NCI-H2196 treated with DMSO at 0.1 percent for 48 hours (cell line): Measurements from ENCODE around the gene RECQL.
"Not testable (repeated sequence)": the region's sequence is repeated elsewhere in the genome, so short reads cannot be mapped to it uniquely, and the experiment has no call there.

ENCODE experiments used
- DNase-seq: peaks from one replicate; lab custom pipeline; 2025; ENCODE audit not compliant: unreplicated experiment; lab: John Stamatoyannopoulos, UW

Gene RECQL

GRCh38 chr12:21502872-21503271 is 1.4 kb upstream of the RECQL start:
- DNase-seq, result no peak

DNA sequence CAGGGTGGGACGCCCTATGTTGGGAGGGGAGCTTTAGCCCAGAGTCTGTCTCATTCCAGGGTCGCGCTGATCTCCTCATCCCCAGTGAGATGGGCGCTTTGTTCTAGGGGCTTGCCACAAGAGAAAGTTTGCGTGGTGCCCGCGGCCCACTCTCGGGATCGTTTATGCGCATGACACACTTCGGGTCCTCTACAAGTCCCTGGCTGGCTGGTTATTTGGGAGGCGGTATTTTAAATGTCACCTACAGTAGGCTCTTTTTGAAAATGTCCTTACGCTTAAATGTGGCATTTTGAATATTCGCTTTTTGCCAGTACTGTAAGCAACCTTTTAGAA is 695 bp upstream of the RECQL start:
- DNase-seq, result no peak

- no peak for DNase-seq
Observed at GRCh38 chr12:21500786-21501257, 613 bp downstream of the RECQL start.

- no peak for DNase-seq
Observed at GRCh38 chr12:21499765-21500164, 1.7 kb downstream of the RECQL start.

DNA sequence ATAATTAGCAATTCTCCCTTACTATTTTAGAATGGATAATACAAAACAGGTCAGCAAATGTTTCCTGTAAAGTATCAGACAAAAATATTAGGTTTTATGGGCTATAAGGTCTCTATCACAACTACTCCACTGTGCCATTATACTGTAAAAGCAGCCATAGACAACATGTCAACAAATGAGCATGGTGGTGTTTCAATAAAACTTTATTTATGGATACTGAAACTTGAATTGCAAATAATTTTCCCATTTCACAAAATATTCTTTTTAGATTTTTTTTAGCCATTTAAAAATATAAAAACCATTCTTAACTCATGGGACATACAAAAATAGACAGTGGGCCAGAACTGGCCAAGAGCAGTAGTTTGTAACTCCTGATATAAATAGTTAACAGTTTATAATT is 15.4 kb downstream of the RECQL start:
- DNase-seq, result no peak

- peak; percentile 70 for DNase-seq
Observed at GRCh38 chr12:21483531-21483930, 17.9 kb downstream of the RECQL start.

GRCh38 chr12:21478756-21479455 is 22.5 kb downstream of the RECQL start:
- DNase-seq, result no peak

- no peak for DNase-seq
Observed at GRCh38 chr12:21476949-21477348, 24.5 kb downstream of the RECQL start.

DNA sequence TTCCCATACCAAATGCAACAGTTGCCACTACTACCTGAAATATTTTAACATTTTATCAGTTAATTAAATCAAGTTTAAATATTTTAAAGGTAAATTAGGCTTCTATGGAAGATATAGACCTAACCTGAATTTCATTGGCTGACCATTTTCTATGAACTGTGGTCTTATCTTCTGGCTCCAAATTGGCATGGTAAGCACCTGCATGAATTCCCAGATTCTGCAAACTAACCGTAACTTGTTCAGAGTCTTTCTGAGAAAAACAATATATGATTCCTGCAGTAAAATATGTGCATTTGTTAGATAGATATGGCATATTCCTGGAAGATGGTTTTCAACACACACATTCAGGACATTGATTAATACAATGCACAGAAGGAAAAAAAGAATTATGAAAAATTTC is 25.9 kb downstream of the RECQL start:
- DNase-seq, result no peak

GRCh38 chr12:21472197-21472823 is 29.1 kb downstream of the RECQL start:
- DNase-seq, result no peak

DNA sequence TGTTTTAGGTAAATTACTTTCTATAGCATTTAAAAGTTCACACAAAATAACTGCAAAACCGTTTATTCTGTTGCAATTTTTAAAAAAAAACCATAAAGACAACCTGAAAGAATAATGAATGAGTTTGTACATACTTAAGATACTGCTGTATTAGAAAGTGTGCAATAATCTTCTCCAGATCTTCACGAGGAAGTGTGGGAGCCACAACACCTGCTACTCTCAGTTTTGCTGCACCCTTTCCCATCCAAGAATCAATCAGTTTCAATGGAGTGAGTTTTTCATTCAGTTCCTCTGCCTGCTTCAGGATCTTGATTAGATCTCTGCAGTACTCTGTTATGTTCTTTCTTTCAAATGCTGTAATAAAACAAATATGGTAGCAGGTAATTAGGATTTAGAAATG is 30.1 kb downstream of the RECQL start:
- DNase-seq, result no peak

- not testable (repeated sequence) for DNase-seq
Observed at GRCh38 chr12:21467334-21467733, 34.1 kb downstream of the RECQL start.

DNA sequence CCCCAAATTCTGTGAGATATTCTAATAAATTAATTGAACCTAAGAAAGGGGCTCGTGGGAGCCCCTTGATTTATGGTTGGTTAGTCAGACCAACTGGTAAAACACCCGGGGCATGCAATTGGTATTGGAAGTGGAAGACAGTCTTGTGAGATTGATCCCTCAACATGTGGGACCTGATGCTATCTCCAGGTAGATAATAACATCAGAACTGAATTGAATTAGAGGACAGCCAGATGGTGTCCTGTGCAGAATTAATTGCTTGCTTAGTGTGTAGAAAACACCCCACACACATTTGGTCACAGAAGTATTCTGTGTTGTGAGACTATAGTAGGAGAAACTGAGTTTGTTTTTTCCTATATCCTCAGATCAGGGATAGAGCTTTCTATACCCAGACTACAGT is 42.0 kb downstream of the RECQL start:
- no peak for DNase-seq

- DNase-seq, result no peak
Observed at GRCh38 chr12:21456291-21456780, 45.1 kb downstream of the RECQL start.

DNA sequence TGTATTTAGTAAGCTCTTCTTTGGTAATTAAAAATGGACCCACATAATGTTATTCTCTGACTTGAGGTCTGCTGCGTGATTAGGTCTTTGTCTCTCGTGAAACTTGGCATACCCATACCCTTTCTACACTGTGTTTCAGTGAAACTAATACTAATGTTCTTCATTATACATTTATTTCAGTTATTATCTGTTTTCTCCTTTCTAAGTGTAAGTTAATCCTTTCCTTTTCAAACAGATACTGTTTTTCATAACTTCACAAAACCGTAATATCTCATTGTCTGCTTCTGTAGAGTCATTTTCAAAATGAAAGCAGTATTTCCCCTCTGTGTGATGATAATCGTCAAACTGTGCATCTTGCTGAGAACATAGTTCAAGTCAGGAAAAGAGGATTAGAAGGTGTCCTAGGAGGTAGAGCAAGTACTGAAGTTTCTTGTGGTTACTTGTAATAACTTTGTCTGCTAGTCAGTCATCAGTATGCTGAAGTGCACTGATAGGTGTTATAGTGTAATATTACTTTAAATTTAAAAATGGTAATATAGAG is 48.1 kb downstream of the RECQL start:
- no peak for DNase-seq

DNA sequence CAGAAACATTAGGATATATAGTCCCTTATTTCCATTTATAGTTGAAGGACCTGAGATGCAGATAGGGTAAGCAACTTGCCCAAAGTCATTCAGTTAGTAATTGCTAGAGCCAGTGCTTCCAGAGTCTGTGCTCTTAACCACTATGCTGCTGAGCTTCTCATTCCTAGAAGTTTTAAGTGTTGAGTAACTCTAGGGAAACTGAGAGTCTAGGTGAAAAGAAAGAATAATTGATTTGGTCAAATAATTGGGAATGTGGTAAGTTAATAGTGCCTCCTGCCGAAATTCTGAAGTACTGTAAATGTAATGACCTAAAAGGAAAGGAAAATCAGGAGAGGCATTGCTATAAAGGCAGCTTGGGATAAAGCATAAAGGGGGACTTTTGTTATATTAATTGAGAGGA is 49.9 kb downstream of the RECQL start:
- DNase-seq, result no peak

DNA sequence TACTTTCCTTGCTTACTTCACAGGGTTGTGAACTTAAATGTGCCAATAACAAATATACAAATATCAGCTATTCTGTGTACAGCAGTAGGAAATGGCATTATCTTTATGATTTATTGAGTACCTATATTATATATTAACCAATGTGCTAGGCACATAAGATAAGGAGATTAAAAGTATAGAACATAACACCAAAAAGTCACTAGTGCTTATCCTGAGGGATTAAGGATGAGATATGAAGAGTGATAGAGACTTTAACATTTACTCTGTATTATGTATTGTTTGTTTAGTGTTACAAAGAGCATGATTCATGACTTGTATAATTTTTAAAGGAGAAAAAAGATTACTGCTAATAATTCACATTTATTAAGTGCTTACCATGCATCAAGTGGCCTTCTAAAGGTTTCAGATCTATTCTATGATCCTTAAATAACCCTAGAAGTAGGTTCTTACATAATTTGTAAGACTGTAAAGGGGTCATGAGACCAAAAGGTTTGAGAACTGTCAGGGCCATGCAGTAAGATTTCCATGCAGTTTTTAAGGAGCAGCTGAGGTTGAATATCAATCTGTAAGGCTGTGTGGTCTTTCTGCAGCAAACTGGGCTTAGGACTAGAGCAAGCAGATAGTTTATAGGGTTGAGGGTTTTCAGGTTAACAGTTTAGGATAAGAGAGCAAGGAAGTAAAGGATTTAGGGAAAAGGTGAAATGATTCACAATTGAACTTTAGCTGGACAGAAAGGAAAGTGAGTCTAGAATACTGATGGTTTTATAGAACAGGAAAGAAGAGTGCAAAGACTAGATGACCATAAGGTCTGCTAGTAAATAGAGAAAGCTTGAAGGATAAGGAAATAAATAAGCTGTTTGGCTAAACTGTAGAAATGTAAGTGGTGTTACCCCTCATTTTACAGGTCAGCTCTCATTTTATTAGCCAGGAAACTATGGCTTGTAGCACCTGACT is 57.0 kb downstream of the RECQL start:
- DNase-seq, result no peak

GRCh38 chr12:21439347-21439746 is 62.1 kb downstream of the RECQL start:
- no peak for DNase-seq

GRCh38 chr12:21438643-21439042 is 62.8 kb downstream of the RECQL start:
- no peak for DNase-seq

GRCh38 chr12:21434699-21435098 is 66.7 kb downstream of the RECQL start:
- no peak for DNase-seq

DNA sequence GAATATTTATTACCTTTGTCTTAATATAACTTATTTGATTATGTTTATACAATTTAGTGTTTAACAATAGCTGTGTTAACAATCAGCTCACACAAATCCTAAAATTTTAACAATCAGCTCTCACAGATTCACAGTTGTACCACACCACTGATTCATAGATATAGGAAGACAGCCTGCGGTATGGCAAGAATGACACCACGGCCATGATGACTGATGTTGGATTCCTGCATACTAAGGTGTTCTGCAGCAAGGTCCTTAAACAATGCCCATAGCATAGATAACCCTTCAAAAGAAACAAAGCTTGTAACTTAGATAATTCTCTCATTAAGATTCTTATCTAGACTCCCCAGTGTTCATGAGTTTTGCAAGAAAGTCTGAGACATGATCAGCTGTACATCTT is 67.9 kb downstream of the RECQL start:
- DNase-seq, result no peak
